Fibroblast of mammary gland (primary cell): ENCODE results near the gene ST3GAL3.
"Not testable (repeated sequence)": the region's sequence is repeated elsewhere in the genome, so short reads cannot be mapped to it uniquely, and the experiment has no call there.

Experiments
- DNase-seq: peaks from one replicate; pipeline ENCODE4 v3.0.0-alpha.2; 2010; ENCODE audit warnings: low read depth
- H3K4me3 ChIP-seq: 2 replicates; pipeline ENCODE4 v1.5.1; 2011; ENCODE audit warnings: low read depth, mild to moderate bottlenecking, low read length, moderate library complexity; ENCODE audit not compliant: control insufficient read depth
- TF ChIP-seq, protein P1 (sequence below): conservative IDR thresholded peaks from 2 replicates; pipeline ENCODE4 v1.5.1; 2011; ENCODE audit warnings: low read depth, low read length, inconsistent platforms; ENCODE audit not compliant: control insufficient read depth, insufficient read depth

Gene ST3GAL3

DNA sequence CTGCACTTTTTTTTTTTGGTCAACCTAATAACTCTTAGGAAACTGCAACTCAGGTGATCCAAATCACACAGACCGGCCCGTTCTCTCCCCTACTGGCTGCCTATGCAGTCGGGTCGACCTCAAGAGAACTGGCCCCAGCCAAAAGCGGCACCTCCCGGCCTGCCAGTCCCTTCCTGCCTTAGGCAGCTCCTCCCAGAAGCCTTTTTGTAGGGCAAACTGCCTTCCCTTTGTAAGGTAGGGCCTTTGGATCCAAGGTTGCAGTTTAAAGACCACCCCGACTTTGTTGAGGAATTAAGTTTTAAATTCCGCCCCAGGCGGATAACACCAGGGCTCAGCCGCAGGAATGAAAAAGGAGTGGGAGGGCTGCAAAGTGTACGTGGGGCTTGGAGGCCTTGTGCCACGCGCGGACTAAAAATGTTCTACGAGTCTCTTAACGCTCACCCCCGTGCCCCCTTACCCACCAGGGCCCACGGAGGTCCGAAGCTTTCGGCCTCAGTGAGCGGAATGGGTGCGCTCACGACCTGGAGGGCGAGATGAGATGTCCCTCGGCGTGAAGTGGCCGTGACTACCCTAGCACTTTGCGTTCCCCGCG lies 642 bp upstream of the ST3GAL3 start:
- TF ChIP-seq, protein P1, sequence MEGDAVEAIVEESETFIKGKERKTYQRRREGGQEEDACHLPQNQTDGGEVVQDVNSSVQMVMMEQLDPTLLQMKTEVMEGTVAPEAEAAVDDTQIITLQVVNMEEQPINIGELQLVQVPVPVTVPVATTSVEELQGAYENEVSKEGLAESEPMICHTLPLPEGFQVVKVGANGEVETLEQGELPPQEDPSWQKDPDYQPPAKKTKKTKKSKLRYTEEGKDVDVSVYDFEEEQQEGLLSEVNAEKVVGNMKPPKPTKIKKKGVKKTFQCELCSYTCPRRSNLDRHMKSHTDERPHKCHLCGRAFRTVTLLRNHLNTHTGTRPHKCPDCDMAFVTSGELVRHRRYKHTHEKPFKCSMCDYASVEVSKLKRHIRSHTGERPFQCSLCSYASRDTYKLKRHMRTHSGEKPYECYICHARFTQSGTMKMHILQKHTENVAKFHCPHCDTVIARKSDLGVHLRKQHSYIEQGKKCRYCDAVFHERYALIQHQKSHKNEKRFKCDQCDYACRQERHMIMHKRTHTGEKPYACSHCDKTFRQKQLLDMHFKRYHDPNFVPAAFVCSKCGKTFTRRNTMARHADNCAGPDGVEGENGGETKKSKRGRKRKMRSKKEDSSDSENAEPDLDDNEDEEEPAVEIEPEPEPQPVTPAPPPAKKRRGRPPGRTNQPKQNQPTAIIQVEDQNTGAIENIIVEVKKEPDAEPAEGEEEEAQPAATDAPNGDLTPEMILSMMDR, result no peak
- peak; percentile 31 for DNase-seq
- peak overlapping the region; percentile 72 for H3K4me3 ChIP-seq

DNA sequence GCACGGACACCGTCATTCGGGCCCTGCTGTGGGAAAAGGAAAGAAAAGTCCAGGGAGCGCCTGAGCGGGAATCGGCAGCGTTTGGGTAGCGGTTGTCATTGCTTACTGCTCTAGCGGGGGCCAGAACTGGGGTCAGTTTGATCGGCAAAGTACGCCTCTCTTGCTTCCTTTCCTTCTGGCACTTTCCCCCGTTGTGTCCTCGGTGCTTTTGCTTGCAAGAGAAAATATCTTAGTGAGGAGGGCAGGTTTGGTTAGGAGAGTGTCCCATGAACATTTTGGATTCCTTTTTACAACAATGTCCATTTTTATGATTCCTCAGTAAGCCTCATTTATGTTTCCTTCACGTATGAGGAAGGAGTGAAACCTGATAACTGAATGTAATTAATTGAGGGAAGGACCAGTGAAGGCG lies 670 bp downstream of the ST3GAL3 start:
- peak overlapping the region; percentile 86 for H3K4me3 ChIP-seq
- TF ChIP-seq, protein P1, result no peak
- DNase-seq, result peak; percentile 56

DNA sequence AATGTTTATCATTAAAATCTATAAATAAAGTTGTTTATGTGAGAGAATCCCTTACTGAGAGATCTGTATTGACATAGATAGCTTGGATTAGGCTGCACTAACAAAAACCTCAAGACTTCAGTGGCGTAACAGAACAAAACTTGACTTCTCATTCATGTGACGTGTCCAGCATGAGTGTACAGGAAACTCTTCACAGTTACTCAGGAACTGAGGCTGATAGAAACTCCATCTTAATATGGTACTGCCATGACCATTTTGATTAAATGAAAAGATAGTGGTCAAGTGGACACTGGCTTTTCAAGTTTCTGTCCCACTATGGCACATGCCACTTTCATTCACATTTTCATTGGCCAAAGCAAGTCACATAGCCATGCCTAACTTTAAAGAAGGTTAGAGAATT lies 3.7 kb downstream of the ST3GAL3 start:
- no peak overlapping the region for H3K4me3 ChIP-seq
- peak; percentile 92 for DNase-seq
- TF ChIP-seq, protein P1, result no peak

DNA sequence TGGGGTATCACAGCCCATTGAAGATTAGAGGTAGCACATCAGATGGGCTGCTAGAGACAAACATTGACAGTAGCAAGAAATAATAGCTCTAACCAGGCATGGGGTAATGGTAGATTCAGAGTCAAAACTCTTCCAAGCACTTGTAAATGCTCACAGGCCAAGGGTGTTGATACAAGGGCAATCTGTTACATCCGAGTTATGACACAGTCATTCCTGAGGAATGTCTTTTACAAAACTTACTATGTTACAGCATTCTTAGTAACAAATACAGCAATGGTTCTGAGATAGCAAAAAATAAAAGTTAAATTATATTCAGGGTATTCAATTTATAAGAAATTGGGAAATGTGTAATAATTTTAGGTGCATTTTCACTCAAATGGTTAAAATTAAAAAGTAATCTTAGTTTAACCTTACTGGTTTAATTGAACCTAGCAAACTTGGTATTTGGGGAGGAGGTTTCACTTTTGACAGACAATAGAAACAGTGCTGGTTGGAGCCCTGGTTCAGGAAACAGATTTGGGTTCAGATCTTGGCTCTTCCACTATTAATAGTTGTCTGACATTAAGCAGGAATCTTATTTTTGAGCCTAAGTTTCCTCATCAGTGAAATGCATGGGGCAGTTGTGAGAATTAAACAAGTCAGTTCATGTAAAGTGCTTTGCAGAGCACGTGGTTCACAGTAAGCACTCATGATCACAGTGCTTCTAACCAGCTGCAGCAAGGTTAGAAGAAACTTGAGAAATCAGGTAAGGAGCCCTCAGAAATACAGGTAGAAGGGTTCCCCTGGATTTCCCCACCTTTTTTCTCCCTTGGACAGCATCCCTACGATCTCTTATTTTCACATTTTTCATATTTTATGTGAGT lies 4.4 kb downstream of the ST3GAL3 start:
- no peak overlapping the region for H3K4me3 ChIP-seq
- TF ChIP-seq, protein P1, result no peak
- peak; percentile 81 for DNase-seq

DNA sequence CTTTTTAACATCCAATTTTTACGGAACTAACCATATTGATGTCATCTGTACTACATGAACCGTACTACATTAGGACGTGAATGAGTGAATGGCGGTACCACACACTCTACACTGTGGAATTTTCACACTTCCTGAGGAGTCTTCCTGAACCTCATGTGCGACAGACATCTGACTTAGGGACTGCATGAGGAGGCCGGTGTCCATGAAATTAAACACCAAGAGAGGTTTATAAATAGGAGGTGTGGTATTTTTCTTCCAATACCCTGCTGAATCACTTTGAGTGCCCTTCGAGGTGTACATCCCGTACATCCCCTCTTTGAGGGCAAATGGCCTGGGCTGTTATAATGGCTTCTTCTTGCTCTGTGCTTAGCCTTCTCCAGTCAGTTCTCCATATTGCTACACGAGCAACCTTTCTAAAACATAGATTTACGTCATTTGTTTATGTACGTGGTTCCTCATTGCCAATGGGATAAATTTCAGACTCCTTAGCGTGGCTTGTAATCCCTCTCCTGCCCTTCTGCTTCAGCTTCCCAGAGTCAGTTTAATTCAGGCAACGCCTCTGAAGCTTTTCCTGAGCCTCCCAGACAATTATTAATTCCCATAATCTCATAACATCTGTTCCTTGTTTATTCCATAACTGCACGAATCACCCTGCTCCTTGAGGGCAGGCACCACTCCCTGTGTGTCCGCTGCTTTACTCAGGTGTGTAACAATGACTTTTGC lies 9.4 kb downstream of the ST3GAL3 start:
- TF ChIP-seq, protein P1, result no peak
- H3K4me3 ChIP-seq, result no peak overlapping the region
- peak; percentile 56 for DNase-seq

DNA sequence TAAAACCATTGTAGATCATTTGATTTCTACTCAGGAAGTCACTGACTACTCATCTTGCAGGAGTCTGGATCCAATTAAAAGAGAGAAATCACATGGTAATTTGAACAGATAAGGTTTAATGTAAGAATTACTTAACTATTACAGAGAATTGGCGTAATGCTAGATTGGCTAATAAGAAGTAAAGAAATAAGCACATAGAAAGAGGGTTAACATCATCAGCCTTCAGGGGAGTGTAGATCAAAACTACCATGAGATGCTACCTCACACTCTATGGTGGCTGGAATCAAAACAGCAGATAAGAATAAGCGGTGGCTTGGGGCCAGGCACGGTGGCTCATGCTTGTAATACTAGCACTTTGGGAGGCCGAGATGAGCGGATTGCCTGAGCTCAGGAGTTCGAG lies 11.7 kb downstream of the ST3GAL3 start:
- TF ChIP-seq, protein P1, result no peak
- no peak overlapping the region for H3K4me3 ChIP-seq
- peak; percentile 92 for DNase-seq

DNA sequence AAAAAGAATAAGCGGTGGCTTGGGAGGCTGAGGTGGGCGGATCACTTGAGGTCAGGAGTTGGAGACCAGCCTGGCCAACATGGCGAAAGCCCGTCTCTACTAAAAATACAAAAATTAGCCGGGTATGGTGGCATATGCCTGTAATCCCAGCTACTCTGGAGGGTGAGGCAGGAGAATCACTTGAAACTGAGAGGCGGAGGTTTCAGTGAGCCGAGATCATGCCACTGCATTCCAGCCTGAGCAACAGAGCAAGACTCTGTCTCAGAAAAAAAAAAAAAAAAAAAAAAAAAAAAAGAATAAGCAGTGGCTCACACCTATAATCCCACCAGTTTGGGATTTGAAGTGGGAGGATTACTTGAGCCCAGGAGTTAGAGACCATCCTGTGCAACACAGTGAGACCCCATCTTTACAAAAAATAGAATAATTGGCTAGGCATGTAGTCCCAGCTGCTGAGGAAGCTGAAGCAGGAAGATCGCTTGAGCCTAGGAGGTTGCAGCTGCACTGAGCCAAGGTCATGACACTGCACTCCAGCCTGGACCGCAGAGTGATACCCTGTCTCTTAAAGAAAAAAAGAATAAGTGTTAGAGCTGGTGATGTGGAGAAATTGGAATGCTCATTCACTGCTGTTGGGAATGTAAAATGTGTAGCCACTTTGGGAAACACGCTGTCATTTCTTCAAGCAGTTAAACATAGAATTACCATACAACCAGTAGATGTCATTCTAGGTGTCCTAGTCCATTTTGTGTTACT lies 12.5 kb downstream of the ST3GAL3 start:
- peak; percentile 85 for DNase-seq
- H3K4me3 ChIP-seq, result not testable (repeated sequence)
